Ectodermal cell (in vitro differentiated cells): ENCODE measurements around the gene ERVK3-1.
A peak's percentile ranks its signal among the peaks of the same experiment; 100 is the strongest.

Experiments
- H3K27ac ChIP-seq: 2 replicates; pipeline ENCODE4 v1.7.0; 2013; ENCODE audit warnings: mild to moderate bottlenecking, low read depth, low read length; ENCODE audit not compliant: insufficient read depth, poor library complexity, severe bottlenecking
- H3K27me3 ChIP-seq: 2 replicates; pipeline ENCODE4 v1.7.0; 2013; ENCODE audit warnings: mild to moderate bottlenecking, low read length; ENCODE audit not compliant: insufficient read depth, control insufficient read depth, poor library complexity, severe bottlenecking
- H3K36me3 ChIP-seq: one replicate; pipeline ENCODE4 v1.7.0; 2013; ENCODE audit warnings: low read length; ENCODE audit not compliant: control insufficient read depth, insufficient read depth
- H3K4me1 ChIP-seq: one replicate; pipeline ENCODE4 v1.7.0; 2013; ENCODE audit warnings: low read length; ENCODE audit not compliant: control insufficient read depth, insufficient read depth
- H3K4me3 ChIP-seq: 2 replicates; pipeline ENCODE4 v1.7.0; 2013; ENCODE audit warnings: low read depth, low read length, control low read depth; ENCODE audit not compliant: insufficient read depth
- H3K9me3 ChIP-seq: 2 replicates; pipeline ENCODE4 v1.7.0; 2013; ENCODE audit warnings: mild to moderate bottlenecking, low read length, moderate library complexity; ENCODE audit not compliant: control insufficient read depth
- WGBS, 2 experiments: methylation state at CpG; one replicate each; pipeline ENCODE4 v1.1.7; 2013; ENCODE audit warnings: missing lambda C conversion rate in 2 of 2; 5-methylcytosine and 5-hydroxymethylcytosine counted together

Gene ERVK3-1

GRCh38 chr19:58277748-58278540, 27.2 kb upstream of the ERVK3-1 start:
- H3K36me3 ChIP-seq: peaks cover 10% of the 10 kb centered on the region
- H3K27me3 ChIP-seq: no peaks in the 10 kb centered on the region
- peak overlapping the region; percentile 94 for H3K4me3 ChIP-seq
- WGBS, 2 experiments: 46 to 48% methylated on average over 25 of the region's 25 CpGs
- no peaks in the 10 kb centered on the region for H3K9me3 ChIP-seq
- H3K27ac ChIP-seq: peak overlapping the region; percentile 76
- peaks cover 8% of the 10 kb centered on the region for H3K4me1 ChIP-seq

- H3K36me3 ChIP-seq: peaks cover 9% of the 10 kb centered on the region
- H3K9me3 ChIP-seq: no peaks in the 10 kb centered on the region
- H3K4me1 ChIP-seq: peaks cover 8% of the 10 kb centered on the region
- peak within 1 kb of the TSS; percentile 94 for H3K4me3 ChIP-seq
- peak within 1 kb of the TSS; percentile 90 for H3K27ac ChIP-seq
- WGBS, 2 experiments: 0% methylated on average over 42 of the region's 42 CpGs
- H3K27me3 ChIP-seq: no peaks in the 10 kb centered on the region
Observed at GRCh38 chr19:58278541-58279041, 26.6 kb upstream of the ERVK3-1 start, which contains the start of gene ZNF8. TSS of gene ZNF8 (plus strand) at chr19:58278955. CDS start at chr19:58279082, 127 bp downstream.

GRCh38 chr19:58279042-58279924, 25.9 kb upstream of the ERVK3-1 start:
- WGBS, 2 experiments: 3% methylated on average over 60 of the region's 60 CpGs
- no peaks in the 10 kb centered on the region for H3K9me3 ChIP-seq
- peaks cover 8% of the 10 kb centered on the region for H3K4me1 ChIP-seq
- H3K27ac ChIP-seq: peak overlapping the region; percentile 90
- H3K4me3 ChIP-seq: peak overlapping the region; percentile 94
- no peaks in the 10 kb centered on the region for H3K27me3 ChIP-seq
- peaks cover 7% of the 10 kb centered on the region for H3K36me3 ChIP-seq

GRCh38 chr19:58279925-58280316, 25.3 kb upstream of the ERVK3-1 start:
- Histone ChIP-seq H3K27me3 (no peaks in the 10 kb centered on the region), H3K4me1 (peaks cover 8% of the 10 kb centered on the region), H3K36me3 (peaks cover 1% of the 10 kb centered on the region), H3K27ac (no peak overlapping the region), H3K9me3 (no peaks in the 10 kb centered on the region), H3K4me3 (peak overlapping the region; percentile 94)
- 71 to 77% methylated on average over 4 of the region's 4 CpGs for WGBS, 2 experiments

- WGBS, 2 experiments: 97 to 98% methylated on average over 7 of the region's 7 CpGs
- no peak overlapping the region for H3K27ac ChIP-seq
Observed at GRCh38 chr19:58284199-58284598, 21.0 kb upstream of the ERVK3-1 start.

GRCh38 chr19:58291943-58292342, 13.2 kb upstream of the ERVK3-1 start:
- 94 to 95% methylated on average over 7 of the region's 7 CpGs for WGBS, 2 experiments
- Histone ChIP-seq H3K9me3 (no peaks in the 10 kb centered on the region), H3K36me3 (peaks cover 62% of the 10 kb centered on the region), H3K27ac (no peak overlapping the region), H3K27me3 (no peaks in the 10 kb centered on the region), H3K4me3 (no peak overlapping the region), H3K4me1 (no peaks in the 10 kb centered on the region)

More at GRCh38 chr19:58284199-58284598, 21.0 kb upstream of the ERVK3-1 start:
- no peak overlapping the region for H3K4me3 ChIP-seq
- H3K9me3 ChIP-seq: no peaks in the 10 kb centered on the region
- no peaks in the 10 kb centered on the region for H3K27me3 ChIP-seq
- H3K4me1 ChIP-seq: peaks cover 8% of the 10 kb centered on the region
- peaks cover 30% of the 10 kb centered on the region for H3K36me3 ChIP-seq

- no peaks in the 10 kb centered on the region for H3K9me3 ChIP-seq
- H3K4me3 ChIP-seq: no peak overlapping the region
- WGBS, 2 experiments: 96 to 97% methylated on average over 22 of the region's 22 CpGs
- no peaks in the 10 kb centered on the region for H3K27me3 ChIP-seq
- peaks cover 53% of the 10 kb centered on the region for H3K36me3 ChIP-seq
- no peak overlapping the region for H3K27ac ChIP-seq
- no peaks in the 10 kb centered on the region for H3K4me1 ChIP-seq
Observed at GRCh38 chr19:58294743-58295374, 10.3 kb upstream of the ERVK3-1 start.

GRCh38 chr19:58296104-58296503, 9.1 kb upstream of the ERVK3-1 start:
- no peaks in the 10 kb centered on the region for H3K9me3 ChIP-seq

GRCh38 chr19:58300620-58301019, 4.6 kb upstream of the ERVK3-1 start:
- H3K36me3 ChIP-seq: peaks cover 21% of the 10 kb centered on the region
- H3K27me3 ChIP-seq: no peaks in the 10 kb centered on the region
- no peak overlapping the region for H3K4me3 ChIP-seq
- WGBS, 2 experiments: 91 to 95% methylated on average over 7 of the region's 7 CpGs
- no peak overlapping the region for H3K27ac ChIP-seq
- H3K9me3 ChIP-seq: no peaks in the 10 kb centered on the region
- no peaks in the 10 kb centered on the region for H3K4me1 ChIP-seq

More at GRCh38 chr19:58296104-58296503, 9.1 kb upstream of the ERVK3-1 start:
- Histone ChIP-seq H3K27me3 (no peaks in the 10 kb centered on the region), H3K36me3 (peaks cover 57% of the 10 kb centered on the region), H3K4me3 (no peak overlapping the region), H3K4me1 (no peaks in the 10 kb centered on the region), H3K27ac (no peak overlapping the region)
- WGBS, 2 experiments: 96 to 98% methylated on average over 7 of the region's 7 CpGs
